H1 (cell line): ENCODE data around the gene BSG. TPM values are rescaled to one million over a fixed set of nuclear protein-coding genes. Genes with fewer than 3 reads are reported as not detected.

Source experiments
- CTCF ChIA-PET: fragments of 300-600 bp; sonication (Branson Sonifier 250); formaldehyde crosslinking; loops from one replicate; lab custom pipeline; 2021; ENCODE audit not compliant: partially characterized antibody; lab: Charles Lee
- POLR2A ChIA-PET: fragments of 300-600 bp; sonication (Branson Sonifier 250); formaldehyde crosslinking; loops from one replicate; lab custom pipeline; 2021; ENCODE audit warnings: inconsistent platforms; ENCODE audit not compliant: partially characterized antibody; lab: Charles Lee
- DNase-seq, 2 experiments: peaks; one replicate each; pipeline versions ENCODE4 v3.0.0 to v3.0.0-alpha.2; 2010 to 2022; ENCODE audit warnings: low spot score in 2 of 2, low read depth in 1 of 2, mixed read lengths in 1 of 2
- FAIRE-seq: peaks from 2 replicates; lab custom pipeline; 2011; peaks lifted over from hg19 to GRCh38; lab: Jason Lieb, UNC
- H2AFZ ChIP-seq: 2 replicates; pipeline ENCODE4 v1.8.1; 2012; ENCODE audit warnings: low read length, inconsistent platforms
- H2AK5ac ChIP-seq: 2 replicates; pipeline ENCODE4 v1.6.1; 2013; ENCODE audit warnings: low read depth, low read length
- H2BK120ac ChIP-seq: replicated peaks from 2 replicates; pipeline ENCODE3; 2013; ENCODE audit warnings: low read depth, low read length, inconsistent platforms
- H2BK12ac ChIP-seq: 2 replicates; pipeline ENCODE4 v1.6.1; 2013; ENCODE audit warnings: low read depth, low read length
- H2BK15ac ChIP-seq: 2 replicates; pipeline ENCODE4 v1.6.1; 2013; ENCODE audit warnings: low read length
- H2BK20ac ChIP-seq: 2 replicates; pipeline ENCODE4 v1.6.1; 2013; ENCODE audit warnings: low read length
- H2BK5ac ChIP-seq: 2 replicates; pipeline ENCODE4 v1.6.1; 2013; ENCODE audit warnings: low read depth, low read length
- H3K14ac ChIP-seq: 2 replicates; pipeline ENCODE4 v1.6.1; 2013; ENCODE audit warnings: inconsistent platforms; ENCODE audit not compliant: insufficient read length
- H3K18ac ChIP-seq: 2 replicates; pipeline ENCODE4 v1.6.1; 2013; ENCODE audit warnings: low read length; ENCODE audit errors: extremely low read depth
- H3K23ac ChIP-seq: 2 replicates; pipeline ENCODE4 v1.6.1; 2013; ENCODE audit warnings: inconsistent platforms; ENCODE audit not compliant: insufficient read length
- H3K23me2 ChIP-seq: 2 replicates; pipeline ENCODE4 v1.6.1; 2013; ENCODE audit warnings: low read depth, low read length
- H3K27ac ChIP-seq: 2 replicates; pipeline ENCODE4 v1.6.1; 2011; ENCODE audit warnings: low read depth, low read length, inconsistent platforms
- H3K27me3 ChIP-seq, 4 experiments: replicated peaks in 1 of 4; 1 replicate in 1 of 4; 2 replicates in 3 of 4; pipeline versions ENCODE4 v1.6.1 to v1.8.1; 2011 to 2013; ENCODE audit warnings: low read length in 3 of 4, mild to moderate bottlenecking in 3 of 4, inconsistent platforms in 2 of 4, mixed read lengths in 2 of 4, moderate library complexity in 1 of 4; ENCODE audit not compliant: control insufficient read depth in 3 of 4, insufficient read depth in 3 of 4; ENCODE audit errors: extremely low read depth in 1 of 4
- H3K36me3 ChIP-seq, 4 experiments: 2 replicates each; pipeline versions ENCODE4 v1.6.1 to v1.8.1; 2011 to 2013; ENCODE audit warnings: mild to moderate bottlenecking in 4 of 4, low read length in 3 of 4, moderate library complexity in 2 of 4, control low read depth in 1 of 4, inconsistent platforms in 1 of 4; ENCODE audit not compliant: insufficient read depth in 4 of 4, control insufficient read depth in 2 of 4
- H3K4ac ChIP-seq: replicated peaks from 2 replicates; pipeline ENCODE3; 2013; ENCODE audit warnings: low read length, low read depth, mixed read lengths, inconsistent platforms; ENCODE audit not compliant: insufficient read length
- H3K4me1 ChIP-seq, 4 experiments: replicated peaks in 1 of 4; 1 replicate in 1 of 4; 2 replicates in 3 of 4; pipeline versions ENCODE4 v1.6.1 to v1.8.1; 2011 to 2013; ENCODE audit warnings: low read length in 3 of 4, inconsistent platforms in 2 of 4, mixed read lengths in 1 of 4; ENCODE audit not compliant: insufficient read depth in 4 of 4, control insufficient read depth in 3 of 4
- H3K4me2 ChIP-seq, 2 experiments: 2 replicates each; pipeline versions ENCODE4 v1.6.1 to v1.8.1; 2011 to 2013; ENCODE audit warnings: low read depth in 2 of 2, low read length in 2 of 2, control low read depth in 1 of 2, inconsistent platforms in 1 of 2, mild to moderate bottlenecking in 1 of 2; ENCODE audit not compliant: insufficient read depth in 1 of 2
- H3K4me3 ChIP-seq, 4 experiments: fragments of 200-600, 300-600 bp in 1 of 4; sonication (generic), shearing (Covaris generic), sonication (Bioruptor Twin) in 1 of 4; 2 replicates each; pipeline versions ENCODE4 v1.5.1 to v1.8.1; 2011 to 2016; ENCODE audit warnings: low read length in 4 of 4, low read depth in 3 of 4, control low read depth in 2 of 4, inconsistent platforms in 2 of 4, mild to moderate bottlenecking in 2 of 4, mixed read lengths in 1 of 4, moderate library complexity in 1 of 4; ENCODE audit not compliant: insufficient read depth in 2 of 4; ENCODE audit errors: extremely low read depth in 1 of 4
- H3K56ac ChIP-seq: replicated peaks from 2 replicates; pipeline ENCODE3; 2013; ENCODE audit warnings: low read depth, mild to moderate bottlenecking, mixed read lengths, low read length, inconsistent platforms; ENCODE audit not compliant: insufficient read length
- H3K79me1 ChIP-seq: 2 replicates; pipeline ENCODE4 v1.6.1; 2013; ENCODE audit warnings: low read depth, low read length, control low read depth
- H3K79me2 ChIP-seq, 2 experiments: 2 replicates each; pipeline versions ENCODE4 v1.6.1 to v1.8.1; 2012 to 2013; ENCODE audit warnings: low read length in 2 of 2, mild to moderate bottlenecking in 2 of 2, inconsistent platforms in 1 of 2; ENCODE audit not compliant: insufficient read depth in 2 of 2, control insufficient read depth in 1 of 2
- H3K9ac ChIP-seq, 4 experiments: replicated peaks in 1 of 4; 1 replicate in 1 of 4; 2 replicates in 3 of 4; pipeline versions ENCODE4 v1.6.1 to v1.8.1; 2011 to 2013; ENCODE audit warnings: low read depth in 3 of 4, low read length in 3 of 4, control low read depth in 2 of 4, mild to moderate bottlenecking in 2 of 4, moderate library complexity in 2 of 4, inconsistent platforms in 1 of 4; ENCODE audit errors: extremely low read depth in 1 of 4
- H3K9me3 ChIP-seq, 2 experiments: 2 replicates each; pipeline versions ENCODE4 v1.6.1 to v1.8.1; 2012 to 2013; ENCODE audit warnings: mild to moderate bottlenecking in 2 of 2, moderate library complexity in 2 of 2, control low read depth in 1 of 2, inconsistent platforms in 1 of 2, low read depth in 1 of 2, low read length in 1 of 2, mixed read lengths in 1 of 2; ENCODE audit not compliant: insufficient read depth in 2 of 2
- H4K20me1 ChIP-seq, 2 experiments: replicated peaks in 1 of 2; 2 replicates each; pipeline versions ENCODE3 to v1.8.1; 2011 to 2013; ENCODE audit warnings: inconsistent platforms in 2 of 2, low read length in 2 of 2, mild to moderate bottlenecking in 1 of 2; ENCODE audit not compliant: insufficient read depth in 2 of 2, control insufficient read depth in 1 of 2
- H4K5ac ChIP-seq: 2 replicates; pipeline ENCODE4 v1.6.1; 2013; ENCODE audit warnings: low read length, low read depth, mixed read lengths, inconsistent platforms; ENCODE audit not compliant: insufficient read length
- H4K8ac ChIP-seq: 2 replicates; pipeline ENCODE4 v1.8.0; 2013; ENCODE audit warnings: mild to moderate bottlenecking, moderate library complexity, low read length, inconsistent platforms; ENCODE audit not compliant: insufficient read depth; ENCODE audit errors: extremely low read depth
- H4K91ac ChIP-seq: replicated peaks from 2 replicates; pipeline ENCODE3; 2013; ENCODE audit warnings: low read length, mixed read lengths, inconsistent platforms; ENCODE audit not compliant: insufficient read length
- CHD1 ChIP-seq: IDR thresholded peaks from 2 replicates; pipeline ENCODE4 v1.6.1; 2012; ENCODE audit warnings: low read depth, low read length, improper control_type of control experiment
- EP300 ChIP-seq, 2 experiments: IDR thresholded peaks; 1 replicate in 1 of 2; 2 replicates in 1 of 2; pipeline ENCODE4 v1.6.1; 2011 to 2012; ENCODE audit warnings: low read depth in 2 of 2, low read length in 2 of 2, mild to moderate bottlenecking in 2 of 2, borderline replicate concordance in 1 of 2, inconsistent platforms in 1 of 2, moderate library complexity in 1 of 2
- FOSL1 ChIP-seq: IDR thresholded peaks from 2 replicates; pipeline ENCODE4 v1.6.1; 2011; ENCODE audit warnings: mild to moderate bottlenecking, low read depth, low read length, moderate library complexity; ENCODE audit not compliant: insufficient read depth
- GABPA ChIP-seq: IDR thresholded peaks from 2 replicates; pipeline ENCODE4 v1.6.1; 2011; ENCODE audit warnings: mild to moderate bottlenecking, low read length, moderate library complexity, borderline replicate concordance; ENCODE audit not compliant: insufficient read depth
- KDM5A ChIP-seq: fragments of 200-600 bp; IDR thresholded peaks from 2 replicates; pipeline ENCODE4 v1.7.1; 2012; ENCODE audit warnings: mild to moderate bottlenecking, low read length, inconsistent platforms, mixed read lengths
- NRF1 ChIP-seq: IDR thresholded peaks from 2 replicates; pipeline ENCODE4 v1.6.1; 2011; ENCODE audit warnings: mild to moderate bottlenecking, low read depth, low read length, improper control_type of control experiment
- POU5F1 ChIP-seq: IDR thresholded peaks from 2 replicates; pipeline ENCODE4 v1.6.1; 2011; ENCODE audit warnings: low read depth, mild to moderate bottlenecking, low read length, moderate library complexity
- SP4 ChIP-seq: IDR thresholded peaks from 2 replicates; pipeline ENCODE4 v1.6.1; 2012; ENCODE audit warnings: low read length, inconsistent platforms
- USF2 ChIP-seq: IDR thresholded peaks from 2 replicates; pipeline ENCODE4 v1.6.1; 2011; ENCODE audit warnings: low read length, improper control_type of control experiment
- WGBS, 2 experiments: shearing (Covaris generic) in 1 of 2; methylation state at CpG; one replicate each; pipeline versions ENCODE4 v1.1.6 to v1.1.7; 2013 to 2015; ENCODE audit warnings: low lambda C conversion rate in 2 of 2, mixed read lengths in 2 of 2, inconsistent platforms in 1 of 2, low coverage in 1 of 2, missing lambda C conversion rate in 1 of 2; ENCODE audit not compliant: insufficient replicate concordance in 2 of 2, insufficient coverage in 1 of 2, insufficient read length in 1 of 2; ENCODE audit errors: extremely low coverage in 1 of 2, missing lambda C conversion rate in 1 of 2; 5-methylcytosine and 5-hydroxymethylcytosine counted together
- polyA plus RNA-seq, 7 experiments: library from polyadenylated mRNA; depleted of rRNA in 3 of 7; stranded (reverse) in 5 of 7; unstranded in 2 of 7; fragments of >200 nt in 5 of 7; fragments of 200-250 nt in 2 of 7; gene quantifications; 1 replicate in 5 of 7; 2 replicates in 1 of 7; 4 replicates in 1 of 7; pipeline versions ENCODE4 v1.2.1 to v1.2.3, GENCODE V29; 2011 to 2013; ENCODE audit warnings: missing spikeins in 2 of 7, mixed read lengths in 2 of 7
- total RNA-seq: library from RNA; stranded (reverse); fragmentation: NEBNext Ultra II Directional; extraction: Animal tissue kit (Norgen Biotek cat#: 25700); gene quantifications from 2 replicates; pipeline ENCODE4 v1.2.1, GENCODE V29; 2021

BSG gene
- total and polyA plus RNA-seq, 2 of the 8 experiments (the other 6 are each of a cell fraction or from before 2014, with no cell fraction given): 726 to 1,055 TPM

DNA sequence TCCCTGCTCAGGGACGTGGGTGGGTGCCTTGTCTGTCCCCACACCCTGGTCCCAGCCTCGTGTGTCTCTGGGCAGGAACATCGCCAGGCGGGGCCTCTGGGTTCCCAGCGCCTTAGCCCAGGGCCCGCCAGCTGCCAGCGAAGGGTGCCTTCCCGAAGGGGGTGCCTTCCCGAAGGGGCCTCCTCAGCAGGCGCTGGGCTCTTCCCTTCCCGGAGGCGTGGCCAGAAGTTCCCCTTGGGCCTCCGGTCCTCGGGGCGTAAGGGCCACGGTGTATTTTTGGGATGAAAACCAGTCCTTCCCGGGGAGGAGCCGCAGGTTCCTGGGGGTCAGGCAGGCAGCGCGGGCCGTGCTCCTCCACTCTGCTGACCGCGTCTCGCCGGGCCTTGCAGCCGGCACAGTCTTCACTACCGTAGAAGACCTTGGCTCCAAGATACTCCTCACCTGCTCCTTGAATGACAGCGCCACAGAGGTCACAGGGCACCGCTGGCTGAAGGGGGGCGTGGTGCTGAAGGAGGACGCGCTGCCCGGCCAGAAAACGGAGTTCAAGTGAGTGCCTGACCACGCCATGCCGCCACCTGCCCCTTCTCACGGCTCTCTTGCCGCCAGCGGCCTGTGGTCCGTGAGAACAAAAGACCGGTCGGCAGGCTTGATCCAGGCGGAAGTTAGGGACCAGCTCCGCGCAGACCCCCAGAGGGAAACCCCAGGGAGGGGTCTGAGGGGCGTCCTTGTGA lies 6.9 kb downstream of the BSG start:
- Histone ChIP-seq H3K4me3 (no peak overlapping the region), H2AFZ (no peak overlapping the region), H3K79me1 (peaks cover 14% of the 10 kb centered on the region), H4K5ac (no peak overlapping the region)
- no peak for FAIRE-seq
- DNase-seq: no peak
- 95% methylated on average over 43 of the region's 46 CpGs; no CpG with 5 or more reads in 1 of the 2 experiments for WGBS, 2 experiments
- TF ChIP-seq POU5F1 (no peak), GABPA (no peak), KDM5A (no peak), SP4 (no peak), USF2 (no peak), CHD1 (no peak), FOSL1 (no peak), EP300 (IDR thresholded peaks at IDR 0.05; ENCODE audit: borderline replicate concordance in 1 of 2, low read depth in 2 of 2, low read length in 2 of 2) (no peak), NRF1 (no peak)
- TF ChIP-seq, all 59 proteins: peak for 0
- Histone ChIP-seq H2BK12ac (no peak overlapping the region), H3K23ac (no peak overlapping the region), H2BK120ac (no peak overlapping the region), H3K18ac (no peak overlapping the region), H3K36me3 (peaks cover 10 to 48% (median 27%) of the 10 kb centered on the region in 4 experiments; a peak in 6 of 8 replicates), H2BK15ac (no peak overlapping the region), H2BK5ac (no peak overlapping the region), H4K8ac (no peak overlapping the region; the same call in 1 of the 2 replicates), H3K4me1 (peaks cover 0 to 20% (median 11%) of the 10 kb centered on the region in 4 experiments; a peak in 5 of 7 replicates), H3K23me2 (no peaks in the 10 kb centered on the region; the same call in 1 of the 2 replicates), H3K9me3 (no peaks in the 10 kb centered on the region), H3K14ac (no peak overlapping the region), H3K4ac (no peak overlapping the region), H3K79me2 (peaks cover 41 to 63% of the 10 kb centered on the region in 2 experiments), H3K4me2 (no peak overlapping the region), H3K27me3 (no peaks in the 10 kb centered on the region), H3K9ac (no peak overlapping the region), H3K56ac (no peak overlapping the region), H4K20me1 (peaks cover 41 to 51% of the 10 kb centered on the region in 2 experiments), H2AK5ac (no peak overlapping the region), H4K91ac (no peak overlapping the region), H3K27ac (no peak overlapping the region), H2BK20ac (no peak overlapping the region)
- POLR2A ChIA-PET: interaction anchor here (0.8 kb wide), 1 partner anchor 22 kb away, joined by 3 read pairs; no protein-coding TSS in a partner anchor
- CTCF ChIA-PET: no interaction called here
